Measurements from ENCODE around the gene ZBTB37.

Gene ZBTB37

DNA sequence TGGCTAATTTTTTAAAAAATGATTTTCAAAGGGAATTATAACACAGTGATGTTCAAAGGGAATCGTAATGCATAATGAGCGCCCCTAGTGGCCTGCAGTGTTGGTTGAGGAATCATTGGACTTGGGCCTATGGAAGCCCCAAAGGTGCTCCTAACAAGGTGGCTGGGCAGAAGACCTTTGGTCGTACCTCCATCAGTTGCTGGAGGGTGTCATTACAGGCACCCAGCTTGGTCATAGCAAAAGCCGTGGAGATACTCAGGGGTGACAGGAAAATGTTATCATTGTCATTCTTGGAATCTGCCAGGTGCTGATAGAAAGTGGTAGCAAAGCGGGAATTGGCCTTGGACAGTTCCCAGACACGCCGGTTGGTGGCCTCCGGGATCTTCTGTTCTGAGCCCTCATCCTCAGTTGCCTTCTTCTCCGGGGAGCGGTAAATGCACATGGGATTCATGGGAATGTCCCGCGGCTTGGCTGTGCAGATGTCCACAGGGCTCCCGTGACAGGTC is 46.2 kb downstream of the ZBTB37 start:
- no peak overlapping the region for H3K4me3 ChIP-seq (replicated peaks; ENCODE audit: insufficient read depth, low read length)
- H3K27ac ChIP-seq (replicated peaks) = no peak overlapping the region
- DNase-seq (ENCODE audit: low read depth in 1 of 2, low spot score in 1 of 2) = peak; percentile 12 to 51
- H3K27me3 ChIP-seq (ENCODE audit: insufficient read depth, poor library complexity, severe bottlenecking) = no peaks in the 10 kb centered on the region
- TF ChIP-seq, protein P1, sequence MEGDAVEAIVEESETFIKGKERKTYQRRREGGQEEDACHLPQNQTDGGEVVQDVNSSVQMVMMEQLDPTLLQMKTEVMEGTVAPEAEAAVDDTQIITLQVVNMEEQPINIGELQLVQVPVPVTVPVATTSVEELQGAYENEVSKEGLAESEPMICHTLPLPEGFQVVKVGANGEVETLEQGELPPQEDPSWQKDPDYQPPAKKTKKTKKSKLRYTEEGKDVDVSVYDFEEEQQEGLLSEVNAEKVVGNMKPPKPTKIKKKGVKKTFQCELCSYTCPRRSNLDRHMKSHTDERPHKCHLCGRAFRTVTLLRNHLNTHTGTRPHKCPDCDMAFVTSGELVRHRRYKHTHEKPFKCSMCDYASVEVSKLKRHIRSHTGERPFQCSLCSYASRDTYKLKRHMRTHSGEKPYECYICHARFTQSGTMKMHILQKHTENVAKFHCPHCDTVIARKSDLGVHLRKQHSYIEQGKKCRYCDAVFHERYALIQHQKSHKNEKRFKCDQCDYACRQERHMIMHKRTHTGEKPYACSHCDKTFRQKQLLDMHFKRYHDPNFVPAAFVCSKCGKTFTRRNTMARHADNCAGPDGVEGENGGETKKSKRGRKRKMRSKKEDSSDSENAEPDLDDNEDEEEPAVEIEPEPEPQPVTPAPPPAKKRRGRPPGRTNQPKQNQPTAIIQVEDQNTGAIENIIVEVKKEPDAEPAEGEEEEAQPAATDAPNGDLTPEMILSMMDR (IDR thresholded peaks at IDR 0.05; ENCODE audit: insufficient read depth, low read length) = peak; percentile 72
- TF ChIP-seq, protein P2, sequence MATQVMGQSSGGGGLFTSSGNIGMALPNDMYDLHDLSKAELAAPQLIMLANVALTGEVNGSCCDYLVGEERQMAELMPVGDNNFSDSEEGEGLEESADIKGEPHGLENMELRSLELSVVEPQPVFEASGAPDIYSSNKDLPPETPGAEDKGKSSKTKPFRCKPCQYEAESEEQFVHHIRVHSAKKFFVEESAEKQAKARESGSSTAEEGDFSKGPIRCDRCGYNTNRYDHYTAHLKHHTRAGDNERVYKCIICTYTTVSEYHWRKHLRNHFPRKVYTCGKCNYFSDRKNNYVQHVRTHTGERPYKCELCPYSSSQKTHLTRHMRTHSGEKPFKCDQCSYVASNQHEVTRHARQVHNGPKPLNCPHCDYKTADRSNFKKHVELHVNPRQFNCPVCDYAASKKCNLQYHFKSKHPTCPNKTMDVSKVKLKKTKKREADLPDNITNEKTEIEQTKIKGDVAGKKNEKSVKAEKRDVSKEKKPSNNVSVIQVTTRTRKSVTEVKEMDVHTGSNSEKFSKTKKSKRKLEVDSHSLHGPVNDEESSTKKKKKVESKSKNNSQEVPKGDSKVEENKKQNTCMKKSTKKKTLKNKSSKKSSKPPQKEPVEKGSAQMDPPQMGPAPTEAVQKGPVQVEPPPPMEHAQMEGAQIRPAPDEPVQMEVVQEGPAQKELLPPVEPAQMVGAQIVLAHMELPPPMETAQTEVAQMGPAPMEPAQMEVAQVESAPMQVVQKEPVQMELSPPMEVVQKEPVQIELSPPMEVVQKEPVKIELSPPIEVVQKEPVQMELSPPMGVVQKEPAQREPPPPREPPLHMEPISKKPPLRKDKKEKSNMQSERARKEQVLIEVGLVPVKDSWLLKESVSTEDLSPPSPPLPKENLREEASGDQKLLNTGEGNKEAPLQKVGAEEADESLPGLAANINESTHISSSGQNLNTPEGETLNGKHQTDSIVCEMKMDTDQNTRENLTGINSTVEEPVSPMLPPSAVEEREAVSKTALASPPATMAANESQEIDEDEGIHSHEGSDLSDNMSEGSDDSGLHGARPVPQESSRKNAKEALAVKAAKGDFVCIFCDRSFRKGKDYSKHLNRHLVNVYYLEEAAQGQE (IDR thresholded peaks at IDR 0.05; ENCODE audit: insufficient replicate concordance, low read depth) = no peak

DNA sequence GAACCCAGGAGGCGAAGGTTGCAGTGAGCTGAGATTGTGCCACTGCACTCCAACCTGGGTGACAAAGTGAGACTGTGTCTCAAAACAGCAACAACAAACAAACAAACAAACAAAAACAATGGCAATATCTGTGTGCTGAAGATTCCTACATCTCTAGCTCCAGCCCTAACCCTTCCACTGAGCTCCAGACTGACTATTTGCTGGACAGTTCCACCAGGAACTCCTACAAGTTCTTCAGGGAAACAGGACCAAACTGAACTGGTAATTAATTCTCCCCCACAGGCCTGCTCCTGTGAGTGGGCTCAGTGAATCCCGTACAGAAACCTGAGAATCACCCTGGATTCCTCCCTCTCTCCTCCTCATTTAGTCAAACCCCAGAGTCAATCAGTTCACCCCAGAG is 47.4 kb downstream of the ZBTB37 start:
- TF ChIP-seq, protein P2 (IDR thresholded peaks at IDR 0.05; ENCODE audit: insufficient replicate concordance, low read depth) = peak; percentile 51
- no peak for TF ChIP-seq POLR2AphosphoS5 (IDR thresholded peaks at IDR 0.05; ENCODE audit: low read depth)
- Histone ChIP-seq H3K4me3 (replicated peaks; ENCODE audit: insufficient read depth, low read length) (no peak overlapping the region), H3K27me3 (ENCODE audit: insufficient read depth, poor library complexity, severe bottlenecking) (no peaks in the 10 kb centered on the region), H3K27ac (replicated peaks) (no peak overlapping the region)
- no peak for DNase-seq (ENCODE audit: low read depth in 1 of 2, low spot score in 1 of 2)

DNA sequence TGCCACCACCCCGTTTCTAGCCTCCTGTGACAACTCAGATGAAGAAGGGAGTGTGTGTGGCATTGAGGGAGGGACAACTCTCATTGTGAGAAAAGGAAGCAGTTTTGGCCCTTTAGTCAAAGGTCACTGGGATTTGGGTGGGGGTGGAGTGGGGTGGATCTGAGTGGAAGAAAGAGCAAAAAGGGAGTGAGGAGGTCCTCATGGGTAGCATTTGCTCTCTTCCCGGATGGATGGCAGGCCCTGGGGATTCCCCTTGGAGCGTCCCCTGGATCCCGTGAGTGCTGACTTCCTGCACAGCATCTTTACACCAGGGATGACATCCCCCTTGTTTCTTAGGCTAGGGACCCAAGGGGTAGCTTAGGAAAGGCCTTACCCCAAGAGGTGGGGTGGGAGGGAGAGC is 48.5 kb downstream of the ZBTB37 start:
- Histone ChIP-seq H3K27ac (replicated peaks) (no peak overlapping the region), H3K4me3 (replicated peaks; ENCODE audit: insufficient read depth, low read length) (no peak overlapping the region), H3K27me3 (ENCODE audit: insufficient read depth, poor library complexity, severe bottlenecking) (no peaks in the 10 kb centered on the region)
- no peak for DNase-seq (ENCODE audit: low read depth in 1 of 2, low spot score in 1 of 2)
- TF ChIP-seq, protein P2 (IDR thresholded peaks at IDR 0.05; ENCODE audit: insufficient replicate concordance, low read depth) = no peak
- no peak for TF ChIP-seq POLR2AphosphoS5 (IDR thresholded peaks at IDR 0.05; ENCODE audit: low read depth)
- TF ChIP-seq, protein P1 (IDR thresholded peaks at IDR 0.05; ENCODE audit: insufficient read depth, low read length) = no peak
- no peak for TF ChIP-seq SPI1 (IDR thresholded peaks at IDR 0.05; ENCODE audit: borderline replicate concordance, low read depth)
- TF ChIP-seq GABPA (IDR thresholded peaks at IDR 0.05; ENCODE audit: low read depth) = no peak

DNA sequence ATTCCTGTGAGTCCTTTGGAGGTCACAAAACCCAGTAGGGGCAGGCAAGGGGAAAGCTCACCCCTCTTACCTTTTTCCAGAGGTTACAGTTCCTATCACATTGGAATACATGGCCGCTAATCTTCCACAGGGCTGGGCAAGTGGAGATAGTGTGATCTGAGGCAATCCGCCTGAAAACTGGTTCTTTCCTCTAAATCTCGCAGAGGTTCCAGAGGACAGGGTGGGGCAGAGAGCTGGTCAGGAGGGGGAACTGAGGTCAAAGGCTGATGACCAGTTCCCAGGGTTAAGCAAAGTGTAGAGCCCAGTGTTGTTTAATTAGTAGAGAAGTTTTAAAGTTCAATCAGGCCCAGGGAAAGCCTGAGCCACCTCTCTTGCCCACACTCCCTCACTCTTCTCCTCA is 49.0 kb downstream of the ZBTB37 start, which contains the start of gene SERPINC1:
SERPINC1 (minus strand) TSS at position 179 of the 400 bp plus-strand sequence; CDS start at position 111, 68 bp downstream.
- TF ChIP-seq POLR2AphosphoS5 (IDR thresholded peaks at IDR 0.05; ENCODE audit: low read depth) (no peak), SPI1 (IDR thresholded peaks at IDR 0.05; ENCODE audit: borderline replicate concordance, low read depth) (no peak), GABPA (IDR thresholded peaks at IDR 0.05; ENCODE audit: low read depth) (no peak)
- TF ChIP-seq, protein P1 (IDR thresholded peaks at IDR 0.05; ENCODE audit: insufficient read depth, low read length) = no peak
- TF ChIP-seq, protein P2 (IDR thresholded peaks at IDR 0.05; ENCODE audit: insufficient replicate concordance, low read depth) = no peak
- Histone ChIP-seq H3K27ac (replicated peaks) (no peak within 1 kb of the TSS), H3K4me3 (replicated peaks; ENCODE audit: insufficient read depth, low read length) (no peak within 1 kb of the TSS), H3K27me3 (ENCODE audit: insufficient read depth, poor library complexity, severe bottlenecking) (no peaks in the 10 kb centered on the region)
- DNase-seq (ENCODE audit: low read depth in 1 of 2, low spot score in 1 of 2) = no peak

All from HL-60 (cell line).